Ovary (tissue), 10 donors: ENCODE results near the gene ETFB. TPM values are rescaled to one million over a fixed set of nuclear protein-coding genes. Genes with fewer than 3 reads are reported as not detected.

Experiments
- DNase-seq, 5 donors: peaks; one replicate each; pipeline ENCODE4 v3.0.0-alpha.2; 2019 to 2020
- H3K27ac ChIP-seq, 2 donors: fragments of 200-600 bp; one replicate each; pipeline versions ENCODE4 v1.5.1 to v1.8.0; 2019 to 2022
- H3K27me3 ChIP-seq: fragments of 200-600 bp; one replicate; pipeline ENCODE4 v1.8.0; 2022
- H3K36me3 ChIP-seq: fragments of 200-600 bp; sonication (generic); one replicate; pipeline ENCODE4 v1.5.1; 2019
- H3K4me1 ChIP-seq: one replicate; pipeline ENCODE4 v1.8.1; 2013; ENCODE audit warnings: mild to moderate bottlenecking, moderate library complexity; ENCODE audit not compliant: insufficient read depth
- H3K4me3 ChIP-seq: fragments of 200-600 bp; sonication (generic); one replicate; pipeline ENCODE4 v1.5.1; 2017
- H3K9me3 ChIP-seq, 2 donors: fragments of 200-600 bp in 1 of 2; sonication (generic) in 1 of 2; one replicate each; pipeline versions ENCODE4 v1.5.1 to v1.8.1; 2013 to 2019; ENCODE audit warnings: mild to moderate bottlenecking in 1 of 2, moderate library complexity in 1 of 2
- EP300 ChIP-seq: sonication (generic); formaldehyde crosslinking; IDR thresholded peaks from one replicate; pipeline ENCODE4 v1.6.1; 2017; ENCODE audit warnings: antibody characterized with exemption
- POLR2A ChIP-seq: fragments of 450-650 bp; IDR thresholded peaks from one replicate; pipeline ENCODE4 v1.6.1; 2017; ENCODE audit warnings: antibody characterized with exemption, mild to moderate bottlenecking, moderate library complexity
- WGBS, 3 donors: extraction: QIAGEN DNeasy Blood & Tissue Kit in 1 of 3; methylation state at CpG; one replicate each; pipeline versions ENCODE4 v1.1.5 to v1.1.7; 2013 to 2017; 5-methylcytosine and 5-hydroxymethylcytosine counted together
- intact Hi-C, 4 donors: fragments of 100-400 bp; cut with DNase I; formaldehyde crosslinking; loops; one replicate each; pipeline versions ENCODE4 v1.11.0 to v1.15.1; 2022 to 2023
- long read RNA-seq, 3 donors: library from polyadenylated mRNA in 2 of 3; unstranded in 2 of 3; transcript quantifications; one replicate each; pipeline ENCODE4 v2.0.0 and lab custom pipeline, GENCODE V29; 2021 to 2026
- polyA plus RNA-seq, 2 donors: library from polyadenylated mRNA; stranded (reverse); fragments of 200-250 nt in 1 of 2; fragments of 350-450 nt in 1 of 2; fragmentation: Illumina TruSeq in 1 of 2; extraction: RNeasy Lipid Tissue Mini Kit (QIAGEN cat#74804) in 1 of 2; gene quantifications; one replicate each; pipeline ENCODE4 v1.2.3, GENCODE V29; 2013 to 2014
- total RNA-seq, 7 donors: library from RNA; depleted of rRNA in 2 of 7; stranded (reverse); fragments of >200 nt in 2 of 7; fragmentation: NEBNext Ultra II Directional in 3 of 7; extraction: Animal tissue kit (Norgen Biotek cat#: 25700) in 3 of 7; gene quantifications; one replicate each; pipeline versions ENCODE4 v1.1.0 to v1.2.4, GENCODE V29; 2016 to 2023
- TF ChIP-seq, protein P1 (sequence below), 3 donors: fragments of 450-650 bp in 2 of 3; fragments of 200-600 bp in 1 of 3; IDR thresholded peaks; one replicate each; pipeline versions ENCODE4 v1.5.1 to v1.8.0; 2016 to 2022; ENCODE audit warnings: antibody characterized with exemption in 3 of 3, mild to moderate bottlenecking in 1 of 3
- donor health status: DM: no; HTN: no; CAD: no; lungs with moderate emphysema.
- donor health status: DM: no; HTN: no; CAD: no.
- donor health status: Bipolar disorder and iron deficiency.
- donor health status: DM: yes; HTN: yes; CAD: no.
- donor health status: DM: no; HTN: no; CAD: no.
- donor health status: DM: yes; HTN: yes; CAD: no.

The ETFB gene
- total RNA-seq (10 to 100 TPM; 38.7 to 91.3 (median 63.3) TPM), polyA plus RNA-seq (10 to 100 TPM; 12.4 to 86.7 TPM)
- long read RNA-seq, donor 1, transcript ETFB-201 (6 exons, 900 nt): major isoform, 48 of 52 reads
- long read RNA-seq, donor 1, partial matches to known transcripts: 0 of 52 reads
- long read RNA-seq, donor 1, other reads (novel, unspliced or antisense): 4 of 52 reads
- long read RNA-seq, donor 2, transcript ETFB-201 (6 exons, 900 nt): major isoform, 50 of 87 reads
- long read RNA-seq, donor 2, partial matches to known transcripts: 34 of 87 reads
- long read RNA-seq, donor 2, other reads (novel, unspliced or antisense): 0 of 87 reads
- long read RNA-seq, donor 3, transcript ETFB-201 (6 exons, 900 nt): major isoform, 104 of 111 reads
- long read RNA-seq, donor 3, partial matches to known transcripts: 0 of 111 reads
- long read RNA-seq, donor 3, other reads (novel, unspliced or antisense): 6 of 111 reads

DNA sequence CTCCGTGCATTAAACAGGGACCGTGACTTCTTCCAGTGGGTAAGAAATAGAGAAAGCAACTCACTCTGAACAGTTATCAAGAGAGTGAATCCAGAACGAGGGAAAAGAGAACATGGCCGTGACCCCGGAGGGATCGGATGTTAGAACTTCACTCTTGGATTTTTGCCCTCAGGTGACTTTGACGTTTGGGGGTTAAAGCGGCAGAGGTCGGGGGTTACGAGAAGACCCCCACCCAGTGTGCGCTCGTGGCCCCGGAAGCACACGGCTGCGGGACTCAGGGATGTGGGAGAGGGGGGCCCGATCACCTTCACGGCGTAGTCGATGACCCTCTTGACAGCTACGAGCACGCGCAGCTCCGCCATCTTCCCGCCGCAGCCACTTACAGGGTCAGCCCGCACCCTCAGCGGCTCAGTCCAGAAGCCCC, at the start of gene ETFB:
TSS of gene ETFB (minus strand) at position 424 of the 424 bp plus-strand sequence. CDS start at position 362, 62 bp downstream.
- H3K4me1 ChIP-seq: peaks cover 7% of the 10 kb centered on the region
- H3K9me3 ChIP-seq: no peaks in the 10 kb centered on the region
- DNase-seq: no peak
- intact Hi-C loops: loop anchor here in 2 of 4 donors (1.0 to 10.0 kb wide), 3 partner anchors 25 to 339 kb away; no protein-coding TSS in a partner anchor
- peak within 1 kb of the TSS; percentile 74 to 88 for H3K27ac ChIP-seq
- 0 to 1% (median 1%) methylated on average over 22 to 27 of the region's 27 CpGs for WGBS, 3 donors
- TF ChIP-seq POLR2A (no peak), EP300 (no peak)
- TF ChIP-seq, protein P1, sequence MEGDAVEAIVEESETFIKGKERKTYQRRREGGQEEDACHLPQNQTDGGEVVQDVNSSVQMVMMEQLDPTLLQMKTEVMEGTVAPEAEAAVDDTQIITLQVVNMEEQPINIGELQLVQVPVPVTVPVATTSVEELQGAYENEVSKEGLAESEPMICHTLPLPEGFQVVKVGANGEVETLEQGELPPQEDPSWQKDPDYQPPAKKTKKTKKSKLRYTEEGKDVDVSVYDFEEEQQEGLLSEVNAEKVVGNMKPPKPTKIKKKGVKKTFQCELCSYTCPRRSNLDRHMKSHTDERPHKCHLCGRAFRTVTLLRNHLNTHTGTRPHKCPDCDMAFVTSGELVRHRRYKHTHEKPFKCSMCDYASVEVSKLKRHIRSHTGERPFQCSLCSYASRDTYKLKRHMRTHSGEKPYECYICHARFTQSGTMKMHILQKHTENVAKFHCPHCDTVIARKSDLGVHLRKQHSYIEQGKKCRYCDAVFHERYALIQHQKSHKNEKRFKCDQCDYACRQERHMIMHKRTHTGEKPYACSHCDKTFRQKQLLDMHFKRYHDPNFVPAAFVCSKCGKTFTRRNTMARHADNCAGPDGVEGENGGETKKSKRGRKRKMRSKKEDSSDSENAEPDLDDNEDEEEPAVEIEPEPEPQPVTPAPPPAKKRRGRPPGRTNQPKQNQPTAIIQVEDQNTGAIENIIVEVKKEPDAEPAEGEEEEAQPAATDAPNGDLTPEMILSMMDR (IDR thresholded peaks at IDR 0.05): no peak
- no peaks in the 10 kb centered on the region for H3K36me3 ChIP-seq
- H3K27me3 ChIP-seq: no peaks in the 10 kb centered on the region
- H3K4me3 ChIP-seq: peak within 1 kb of the TSS; percentile 95

DNA sequence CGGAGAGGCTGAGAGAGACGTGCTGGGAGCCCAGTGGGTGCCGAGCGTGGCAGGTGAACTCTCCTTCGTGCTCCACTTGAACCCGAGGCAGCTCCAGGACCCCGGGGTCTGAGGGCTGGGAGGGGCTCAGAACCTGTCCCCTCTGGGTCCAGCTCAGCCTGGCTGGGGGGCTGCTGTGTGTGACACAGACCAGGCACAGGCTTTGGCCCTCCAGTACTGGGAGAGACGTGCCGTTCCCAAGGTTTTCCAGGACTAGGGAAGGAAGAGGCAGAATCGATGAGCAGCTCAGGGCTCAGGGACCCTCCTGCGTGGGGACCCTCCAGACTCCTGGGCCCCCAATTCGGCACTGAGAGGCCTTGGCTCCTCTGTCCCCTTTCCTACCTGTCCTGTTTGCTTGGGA, 49.0 kb upstream of the ETFB start:
- TF ChIP-seq POLR2A (no peak), EP300 (no peak)
- TF ChIP-seq, protein P1 (IDR thresholded peaks at IDR 0.05): no peak
- no peaks in the 10 kb centered on the region for H3K4me1 ChIP-seq

DNA sequence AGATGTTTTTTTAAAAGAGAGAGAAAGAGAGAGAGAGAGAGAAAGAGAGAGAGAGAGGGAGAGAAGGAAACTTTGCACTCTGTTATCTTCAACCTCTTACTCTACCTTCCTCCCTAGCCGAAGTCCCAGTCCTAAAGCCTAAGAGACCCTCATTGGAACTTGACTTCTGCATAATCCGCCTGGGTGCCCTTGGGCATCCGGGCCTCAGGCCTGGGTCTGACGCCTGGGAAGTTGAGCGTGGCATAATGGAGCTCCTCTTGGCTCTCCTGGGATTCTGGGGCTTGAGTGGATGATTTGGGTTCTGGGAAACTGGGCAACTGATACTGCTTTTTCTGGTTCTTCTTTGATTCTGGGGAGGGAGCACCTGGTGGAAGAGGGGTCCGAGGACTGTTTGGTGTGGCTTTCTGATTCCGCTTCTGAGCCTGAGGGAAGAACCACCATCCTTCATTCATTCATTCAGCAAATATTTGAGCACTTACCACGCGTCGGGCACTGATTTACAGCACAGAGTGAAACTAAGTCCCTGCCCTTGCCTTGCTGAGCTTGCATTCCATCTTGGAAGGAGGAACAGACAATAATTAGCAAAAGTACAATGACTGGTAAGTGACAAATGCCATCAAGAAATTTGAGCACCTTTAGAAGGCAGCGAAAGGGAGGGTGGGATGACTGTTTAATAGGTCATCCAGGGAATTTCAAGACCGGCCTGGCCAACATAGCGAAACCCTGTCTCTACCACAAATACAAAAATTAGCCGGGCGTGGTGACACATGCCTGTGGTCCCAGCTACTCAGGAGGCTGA, 45.0 kb upstream of the ETFB start:
- TF ChIP-seq, protein P1 (IDR thresholded peaks at IDR 0.05): no peak
- no peak for TF ChIP-seq POLR2A
- H3K4me1 ChIP-seq: no peaks in the 10 kb centered on the region
- no peak for DNase-seq
- intact Hi-C loops: no loop called here
- WGBS, 3 donors: 90 to 92% (median 91%) methylated on average over 15 of the region's 15 CpGs
- no peaks in the 10 kb centered on the region for H3K27me3 ChIP-seq
- no peaks in the 10 kb centered on the region for H3K9me3 ChIP-seq
- no peaks in the 10 kb centered on the region for H3K36me3 ChIP-seq
- no peak overlapping the region for H3K4me3 ChIP-seq
- H3K27ac ChIP-seq: no peak overlapping the region

More for the DNA sequence above, 49.0 kb upstream of the ETFB start:
- Histone ChIP-seq H3K9me3 (no peaks in the 10 kb centered on the region), H3K27me3 (no peaks in the 10 kb centered on the region), H3K27ac (no peak overlapping the region), H3K4me3 (no peak overlapping the region), H3K36me3 (no peaks in the 10 kb centered on the region)
- no peak for DNase-seq
- intact Hi-C loops: no loop called here
- WGBS, 3 donors: 79 to 85% (median 80%) methylated on average over 12 of the region's 12 CpGs

DNA sequence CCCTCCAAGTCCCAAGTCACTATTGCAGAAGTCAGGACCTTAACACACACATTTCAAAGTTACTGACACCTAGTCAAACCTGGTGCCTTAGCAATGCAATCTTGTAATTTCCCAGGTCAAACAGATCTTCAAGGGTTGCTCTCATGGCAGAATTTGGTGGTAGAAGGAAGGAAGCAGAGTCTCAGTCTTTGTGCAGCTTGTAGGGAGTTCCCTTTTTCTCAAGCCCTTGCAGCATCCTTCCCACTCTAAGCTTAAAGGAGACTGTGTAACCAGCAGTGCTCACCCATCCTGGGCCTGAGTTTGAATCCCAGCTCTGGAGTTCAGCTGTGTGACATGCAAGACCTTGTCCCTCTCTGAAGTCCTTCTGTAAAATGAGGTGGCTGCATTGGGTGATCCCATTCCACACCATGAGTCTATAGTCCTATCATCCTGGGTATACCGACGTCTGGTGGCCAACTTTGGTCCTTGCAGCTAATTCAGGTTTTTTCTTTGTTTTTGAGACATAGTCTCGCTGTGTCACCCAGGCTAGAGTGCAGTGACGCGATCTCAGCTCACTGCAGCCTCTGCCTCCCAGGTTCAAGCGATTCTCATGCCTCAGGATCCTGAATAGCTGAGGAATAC, 41.4 kb upstream of the ETFB start:
- no peaks in the 10 kb centered on the region for H3K4me1 ChIP-seq
- no peak overlapping the region for H3K4me3 ChIP-seq
- no peak for DNase-seq
- intact Hi-C loops: no loop called here
- H3K36me3 ChIP-seq: no peaks in the 10 kb centered on the region
- H3K27me3 ChIP-seq: no peaks in the 10 kb centered on the region
- no peak overlapping the region for H3K27ac ChIP-seq
- WGBS, 3 donors: 51 to 62% (median 53%) methylated on average over 6 of the region's 6 CpGs
- H3K9me3 ChIP-seq: no peaks in the 10 kb centered on the region
- TF ChIP-seq POLR2A: no peak
- TF ChIP-seq, protein P1 (IDR thresholded peaks at IDR 0.05): peak in 1 of 3 donors; percentile 34
